Measurements from ENCODE around the gene APOF. TPM values are rescaled to one million over a fixed set of nuclear protein-coding genes. Genes with fewer than 3 reads are reported as not detected.

APOF gene
- total and polyA plus RNA-seq, 9 of the 15 experiments (the other 6 are each of a cell fraction or from before 2014, with no cell fraction given): 0.09 to 0.15 (median 0.12) TPM; not detected in 5

DNA sequence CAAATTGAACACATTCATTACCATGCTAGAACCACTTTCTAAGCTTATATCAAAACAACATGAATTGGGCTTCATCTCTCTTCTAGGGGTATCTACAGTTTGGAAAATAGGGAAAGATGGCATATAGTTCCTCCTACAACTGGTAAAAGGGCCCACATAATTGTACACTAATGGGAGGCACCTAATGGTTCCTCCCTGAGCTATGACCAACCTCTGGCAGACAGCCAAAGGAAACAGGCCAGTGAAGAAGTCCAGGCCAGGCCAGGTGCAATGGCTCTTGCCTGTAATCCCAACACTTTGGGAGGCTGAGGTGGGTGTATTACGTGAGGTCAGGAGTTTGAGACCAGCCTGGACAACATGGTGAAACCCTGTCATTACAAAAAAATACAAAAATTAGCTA is 23.2 kb upstream of the APOF start:
- WGBS (ENCODE audit: insufficient coverage, low coverage, missing lambda C conversion rate): 78% methylated on average over 1 of the region's 1 CpG
- CTCF ChIA-PET (ENCODE audit: low intra/inter-chr PET ratio): no interaction called here
- DNase-seq (ENCODE audit: extremely low read depth in 1 of 4, low spot score in 3 of 4): peak in 2 of 4 experiments; percentile 29 to 65

More for the DNA sequence above, 23.2 kb upstream of the APOF start:
- no peaks in the 10 kb centered on the region for H4K20me1 ChIP-seq (replicated peaks; ENCODE audit: control insufficient read depth, insufficient read depth, low read length)
- no peak for FAIRE-seq
- H3K27ac ChIP-seq (ENCODE audit: extremely low read depth, low read depth, low read length): no peak overlapping the region
- no peaks in the 10 kb centered on the region for H3K27me3 ChIP-seq (ENCODE audit: control insufficient read depth in 2 of 2, insufficient read depth in 2 of 2, low read length in 2 of 2)
- POLR2A ChIA-PET: interaction anchor here (0.8 to 1.9 kb wide), 4 partner anchors 9 to 29 kb away, joined by 3 to 12 read pairs (median 3); partner anchors contain the start of gene STAT2
- no peak overlapping the region for H3K4me2 ChIP-seq (ENCODE audit: insufficient read depth, low read length)
- 0 out of 2 replicates have a peak overlapping the region, but pooled peaks have one; percentile 12 for H2AFZ ChIP-seq (ENCODE audit: low read depth, low read length)
- H3K4me3 ChIP-seq: no peak overlapping the region
- no peak overlapping the region for H3K9ac ChIP-seq (ENCODE audit: insufficient read depth in 1 of 2, low read depth in 2 of 2, low read length in 2 of 2)
- ATAC-seq: peak; percentile 59
- no TSS peak for BruUV-seq (replicated peaks)
- H3K36me3 ChIP-seq (ENCODE audit: control insufficient read depth, insufficient read depth, low read length): no peaks in the 10 kb centered on the region
- no peaks in the 10 kb centered on the region for H3K9me3 ChIP-seq (replicated peaks; ENCODE audit: control insufficient read depth, insufficient read depth, low read depth, low read length)
- H3K9me1 ChIP-seq (ENCODE audit: control insufficient read depth, insufficient read depth, low read length): no peaks in the 10 kb centered on the region
- H3K4me1 ChIP-seq (replicated peaks in 1 of 2; ENCODE audit: control insufficient read depth in 2 of 2, insufficient read depth in 2 of 2, low read length in 2 of 2): peaks cover 14 to 18% of the 10 kb centered on the region in 2 experiments
- H3K79me2 ChIP-seq (ENCODE audit: control insufficient read depth, insufficient read depth, low read length): no peaks in the 10 kb centered on the region
- TF ChIP-seq PRDM10 (IDR thresholded peaks at IDR 0.05; ENCODE audit: partially characterized antibody) (peak; percentile 48), EP400 (IDR thresholded peaks at IDR 0.05) (no peak), EGR1 (conservative IDR thresholded peaks at IDR 0.05) (no peak), SRF (CRISPR knock-in tag; IDR thresholded peaks at IDR 0.05) (peak in 1 of 2 experiments; percentile 37; a peak in 1 of 4 replicates), ZNF23 (CRISPR knock-in tag; IDR thresholded peaks at IDR 0.05) (no peak), NFIC (IDR thresholded peaks at IDR 0.05) (peak; percentile 93), MTA3 (IDR thresholded peaks at IDR 0.05; ENCODE audit: borderline replicate concordance) (no peak), MIER1 (IDR thresholded peaks at IDR 0.05; ENCODE audit: low read depth) (no peak)
- in situ Hi-C loops (cut with MboI): no loop called here
- intact Hi-C loops (cut with micrococcal nuclease): no loop called here

Data from K562 (cell line).